Measurements from ENCODE around the gene SNTG2.

- TF ChIP-seq POLR2A (IDR thresholded peaks at IDR 0.05) (no peak), POLR2AphosphoS5 (IDR thresholded peaks at IDR 0.05) (no peak)
- TF ChIP-seq, protein P1, sequence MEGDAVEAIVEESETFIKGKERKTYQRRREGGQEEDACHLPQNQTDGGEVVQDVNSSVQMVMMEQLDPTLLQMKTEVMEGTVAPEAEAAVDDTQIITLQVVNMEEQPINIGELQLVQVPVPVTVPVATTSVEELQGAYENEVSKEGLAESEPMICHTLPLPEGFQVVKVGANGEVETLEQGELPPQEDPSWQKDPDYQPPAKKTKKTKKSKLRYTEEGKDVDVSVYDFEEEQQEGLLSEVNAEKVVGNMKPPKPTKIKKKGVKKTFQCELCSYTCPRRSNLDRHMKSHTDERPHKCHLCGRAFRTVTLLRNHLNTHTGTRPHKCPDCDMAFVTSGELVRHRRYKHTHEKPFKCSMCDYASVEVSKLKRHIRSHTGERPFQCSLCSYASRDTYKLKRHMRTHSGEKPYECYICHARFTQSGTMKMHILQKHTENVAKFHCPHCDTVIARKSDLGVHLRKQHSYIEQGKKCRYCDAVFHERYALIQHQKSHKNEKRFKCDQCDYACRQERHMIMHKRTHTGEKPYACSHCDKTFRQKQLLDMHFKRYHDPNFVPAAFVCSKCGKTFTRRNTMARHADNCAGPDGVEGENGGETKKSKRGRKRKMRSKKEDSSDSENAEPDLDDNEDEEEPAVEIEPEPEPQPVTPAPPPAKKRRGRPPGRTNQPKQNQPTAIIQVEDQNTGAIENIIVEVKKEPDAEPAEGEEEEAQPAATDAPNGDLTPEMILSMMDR (IDR thresholded peaks at IDR 0.05): no peak
Measured at GRCh38 chr2:925309-925708, 25.3 kb upstream of the SNTG2 start.
